A549 (cell line): Measurements from ENCODE around the gene GSE1.

Experiments used
- CTCF ChIP-seq: fragments of >200 bp; sonication (Bioruptor Twin); formaldehyde crosslinking; IDR thresholded peaks from 3 replicates; pipeline ENCODE4 v1.5.1; 2016
- ESRRA ChIP-seq: fragments of 150-350 bp; IDR thresholded peaks from 2 replicates; pipeline ENCODE4 v1.6.1; 2014; ENCODE audit warnings: mild to moderate bottlenecking, low read length, borderline replicate concordance
- HDAC2 ChIP-seq: fragments of 200-600 bp; sonication (generic); IDR thresholded peaks from 2 replicates; pipeline ENCODE4 v1.6.1; 2016
- JUN ChIP-seq, 2 experiments: fragments of >200 bp; sonication (Bioruptor Twin); formaldehyde crosslinking; IDR thresholded peaks; 2 replicates in 1 of 2; 3 replicates in 1 of 2; pipeline ENCODE4 v1.6.1; 2016 to 2017
- KDM1A ChIP-seq: fragments of 200-600 bp; sonication (generic); IDR thresholded peaks from 2 replicates; pipeline ENCODE4 v1.6.1; 2016; ENCODE audit warnings: low read depth, mild to moderate bottlenecking
- MAFK ChIP-seq: fragments of 450-650 bp; IDR thresholded peaks from 2 replicates; pipeline ENCODE4 v1.6.1; 2014; ENCODE audit not compliant: partially characterized antibody
- MAX ChIP-seq: IDR thresholded peaks from 2 replicates; pipeline ENCODE4 v1.6.1; 2012
- MYC ChIP-seq: IDR thresholded peaks from 2 replicates; pipeline ENCODE4 v1.6.1; 2012; ENCODE audit warnings: mild to moderate bottlenecking, inconsistent platforms, low read length, improper control_type of control experiment, borderline replicate concordance
- POLR2A ChIP-seq: IDR thresholded peaks from 2 replicates; pipeline ENCODE4 v1.6.1; 2012; ENCODE audit warnings: mild to moderate bottlenecking, low read length
- POLR2AphosphoS2 ChIP-seq: conservative IDR thresholded peaks from 2 replicates; pipeline ENCODE4 v1.6.1; 2012; ENCODE audit warnings: low read length, improper control_type of control experiment, inconsistent platforms
- RCOR1 ChIP-seq: fragments of 150-350 bp; IDR thresholded peaks from 2 replicates; pipeline ENCODE4 v1.6.1; 2014; ENCODE audit warnings: antibody characterized with exemption, low read length, low read depth
- REST ChIP-seq: fragments of 200-600 bp; sonication (generic); IDR thresholded peaks from 2 replicates; pipeline ENCODE4 v1.6.1; 2016; ENCODE audit warnings: antibody characterized with exemption, mild to moderate bottlenecking, moderate library complexity
- SMC3 ChIP-seq: fragments of >200 bp; sonication (Bioruptor Twin); formaldehyde crosslinking; IDR thresholded peaks from 3 replicates; pipeline ENCODE4 v1.6.1; 2018; ENCODE audit warnings: inconsistent platforms

DNA sequence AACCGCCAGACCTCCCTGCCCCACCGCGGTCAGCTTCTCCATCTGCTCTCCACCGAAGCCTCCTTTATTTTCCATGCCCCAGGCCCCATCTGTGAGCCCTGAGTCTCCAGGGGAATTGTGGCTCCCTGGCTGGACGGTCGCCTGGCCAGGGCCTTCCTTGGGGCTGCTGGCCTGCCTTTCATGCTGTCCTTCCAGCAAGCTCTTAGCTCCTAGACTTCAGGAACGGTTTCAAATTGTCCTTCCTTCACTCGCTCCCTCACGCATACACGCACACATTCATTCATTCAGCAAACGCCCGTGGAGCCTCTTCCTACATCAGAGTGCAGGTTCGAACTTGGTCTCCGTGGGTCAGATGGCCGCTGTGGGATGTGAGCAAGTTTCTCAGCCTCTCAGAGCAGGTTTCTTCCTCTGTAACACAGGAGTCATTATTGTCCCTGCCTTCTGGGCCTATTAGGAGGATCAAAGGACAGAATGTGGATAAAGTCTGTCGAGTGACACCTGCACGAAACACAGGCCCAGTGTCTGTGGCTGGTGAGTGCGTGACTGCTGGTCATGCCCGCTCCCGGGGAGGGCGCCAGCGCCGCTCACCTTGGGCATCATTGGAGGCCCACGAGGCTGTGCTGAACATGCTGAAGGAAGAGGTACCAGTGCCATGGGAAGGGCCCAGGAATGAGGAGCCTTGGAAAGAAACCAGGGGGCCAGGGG is 18.7 kb upstream of the GSE1 start:
- no peak for TF ChIP-seq MAFK
- no peak for TF ChIP-seq JUN (IDR thresholded peaks at IDR 0.05)
- TF ChIP-seq CTCF, result no peak
- no peak for TF ChIP-seq MAX
- TF ChIP-seq POLR2AphosphoS2, result no peak
- no peak for TF ChIP-seq RCOR1
- no peak for TF ChIP-seq SMC3
- no peak for TF ChIP-seq MYC
- no peak for TF ChIP-seq KDM1A
- no peak for TF ChIP-seq ESRRA
- no peak for TF ChIP-seq REST
- TF ChIP-seq POLR2A, result no peak
- no peak for TF ChIP-seq HDAC2
